HCT116 (cell line): ENCODE results near the gene AMDHD2.

Experiments used
- EGR1 ChIP-seq: IDR thresholded peaks from 2 replicates; pipeline ENCODE4 v1.6.1; 2012; ENCODE audit warnings: low read depth
- EZH2 ChIP-seq: fragments of 200-600 bp; sonication (generic); IDR thresholded peaks from 2 replicates; pipeline ENCODE4 v1.6.1; 2017; ENCODE audit warnings: antibody characterized with exemption, mixed run types
- EZH2phosphoT487 ChIP-seq: fragments of 200-600 bp; IDR thresholded peaks from 2 replicates; pipeline ENCODE4 v1.6.1; 2018; ENCODE audit warnings: antibody characterized with exemption, borderline replicate concordance
- POLR2A ChIP-seq: IDR thresholded peaks from 2 replicates; pipeline ENCODE4 v1.7.0; 2011; ENCODE audit warnings: borderline replicate concordance; ENCODE audit not compliant: insufficient read depth, insufficient read length; ENCODE audit errors: extremely low read depth
- POLR2AphosphoS5 ChIP-seq: IDR thresholded peaks from 2 replicates; pipeline ENCODE4 v1.6.1; 2011; ENCODE audit warnings: mild to moderate bottlenecking, low read depth, low read length, moderate library complexity
- RAD21 ChIP-seq: IDR thresholded peaks from 2 replicates; pipeline ENCODE4 v1.6.1; 2012; ENCODE audit warnings: low read depth, mild to moderate bottlenecking
- SIN3A ChIP-seq: IDR thresholded peaks from 2 replicates; pipeline ENCODE4 v1.6.1; 2012; ENCODE audit warnings: low read depth
- SRF ChIP-seq: IDR thresholded peaks from 2 replicates; pipeline ENCODE4 v1.6.1; 2012; ENCODE audit warnings: low read depth
- YY1 ChIP-seq: IDR thresholded peaks from 2 replicates; pipeline ENCODE4 v1.6.1; 2011; ENCODE audit warnings: low read length, low read depth, moderate library complexity, mild to moderate bottlenecking; ENCODE audit not compliant: insufficient replicate concordance; ENCODE audit errors: extremely low read depth
- TF ChIP-seq, protein P1 (sequence below), 3 experiments: fragments of 200-600 bp in 1 of 3; sonication (generic) in 1 of 3; IDR thresholded peaks in 2 of 3; conservative IDR thresholded peaks in 1 of 3; 2 replicates each; pipeline ENCODE4 v1.5.1; 2012 to 2017; ENCODE audit warnings: low read depth in 2 of 3, low read length in 2 of 3, antibody characterized with exemption in 1 of 3, borderline replicate concordance in 1 of 3, control low read depth in 1 of 3, mild to moderate bottlenecking in 1 of 3, mixed read lengths in 1 of 3, mixed run types in 1 of 3, moderate library complexity in 1 of 3; ENCODE audit not compliant: insufficient read depth in 1 of 3
- TF ChIP-seq, protein P2 (sequence below): IDR thresholded peaks from 2 replicates; pipeline ENCODE4 v1.6.1; 2012

DNA sequence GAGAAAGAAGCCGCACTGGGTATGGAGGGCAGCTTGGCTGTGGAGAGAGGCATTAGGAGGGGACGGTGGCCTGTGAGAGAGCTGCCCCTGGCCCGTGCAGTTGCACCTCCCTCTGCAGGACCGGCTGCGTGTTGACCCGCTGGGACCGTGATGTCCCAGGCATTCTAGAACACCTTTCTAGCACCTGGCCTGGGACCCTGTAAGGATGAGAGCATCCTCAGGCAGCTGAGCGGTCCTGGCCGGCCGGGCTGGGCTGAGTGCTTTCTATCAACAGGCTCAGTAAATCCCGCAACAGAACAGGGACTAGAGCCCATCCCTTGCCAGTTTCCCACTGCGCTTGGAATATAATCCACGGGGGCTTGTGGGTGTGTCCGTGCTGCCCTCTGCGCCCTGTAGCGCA is 30.6 kb upstream of the AMDHD2 start:
- no peak for TF ChIP-seq EZH2phosphoT487
- TF ChIP-seq, protein P1, sequence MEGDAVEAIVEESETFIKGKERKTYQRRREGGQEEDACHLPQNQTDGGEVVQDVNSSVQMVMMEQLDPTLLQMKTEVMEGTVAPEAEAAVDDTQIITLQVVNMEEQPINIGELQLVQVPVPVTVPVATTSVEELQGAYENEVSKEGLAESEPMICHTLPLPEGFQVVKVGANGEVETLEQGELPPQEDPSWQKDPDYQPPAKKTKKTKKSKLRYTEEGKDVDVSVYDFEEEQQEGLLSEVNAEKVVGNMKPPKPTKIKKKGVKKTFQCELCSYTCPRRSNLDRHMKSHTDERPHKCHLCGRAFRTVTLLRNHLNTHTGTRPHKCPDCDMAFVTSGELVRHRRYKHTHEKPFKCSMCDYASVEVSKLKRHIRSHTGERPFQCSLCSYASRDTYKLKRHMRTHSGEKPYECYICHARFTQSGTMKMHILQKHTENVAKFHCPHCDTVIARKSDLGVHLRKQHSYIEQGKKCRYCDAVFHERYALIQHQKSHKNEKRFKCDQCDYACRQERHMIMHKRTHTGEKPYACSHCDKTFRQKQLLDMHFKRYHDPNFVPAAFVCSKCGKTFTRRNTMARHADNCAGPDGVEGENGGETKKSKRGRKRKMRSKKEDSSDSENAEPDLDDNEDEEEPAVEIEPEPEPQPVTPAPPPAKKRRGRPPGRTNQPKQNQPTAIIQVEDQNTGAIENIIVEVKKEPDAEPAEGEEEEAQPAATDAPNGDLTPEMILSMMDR (IDR thresholded peaks at IDR 0.05 in 2 of 3, conservative IDR thresholded peaks at IDR 0.05 in 1 of 3; ENCODE audit: borderline replicate concordance in 1 of 3, insufficient read depth in 1 of 3, low read depth in 2 of 3, low read length in 2 of 3): no peak
- TF ChIP-seq, protein P2, sequence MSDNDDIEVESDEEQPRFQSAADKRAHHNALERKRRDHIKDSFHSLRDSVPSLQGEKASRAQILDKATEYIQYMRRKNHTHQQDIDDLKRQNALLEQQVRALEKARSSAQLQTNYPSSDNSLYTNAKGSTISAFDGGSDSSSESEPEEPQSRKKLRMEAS: no peak
- no peak for TF ChIP-seq POLR2AphosphoS5
- no peak for TF ChIP-seq SRF
- no peak for TF ChIP-seq EGR1
- no peak for TF ChIP-seq RAD21
- TF ChIP-seq YY1: no peak
- no peak for TF ChIP-seq POLR2A
- TF ChIP-seq EZH2: no peak
- TF ChIP-seq SIN3A: no peak
